Heart left ventricle (tissue), 16 donors: ENCODE results near the gene PCGF2. TPM values are rescaled to one million over a fixed set of nuclear protein-coding genes. Genes with fewer than 3 reads are reported as not detected.

Experiments used
- ATAC-seq, 4 donors: fragments of 200-7000 bp; cut with Tn5 transposase; one replicate each; pipeline ENCODE4 v1.9.1; 2020 to 2022; ENCODE audit warnings: moderate library complexity in 4 of 4, mild to moderate bottlenecking in 3 of 4, moderate number of reproducible peaks in 1 of 4
- DNase-seq, 5 donors: peaks; one replicate each; pipeline ENCODE4 v3.0.0-alpha.2; 2020
- H3K27ac ChIP-seq, 12 donors: fragments of 200-600 bp; sonication (generic) in 4 of 12; one replicate each; pipeline versions ENCODE4 v1.5.0 to v1.8.0; 2016 to 2022; ENCODE audit warnings: mild to moderate bottlenecking in 2 of 12
- H3K27me3 ChIP-seq, 9 donors: fragments of 200-600 bp; sonication (generic) in 2 of 9; one replicate each; pipeline versions ENCODE4 v1.5.1 to v1.8.0; 2016 to 2022; ENCODE audit warnings: mild to moderate bottlenecking in 3 of 9
- H3K36me3 ChIP-seq, 9 donors: fragments of 200-600 bp; sonication (generic) in 2 of 9; one replicate each; pipeline versions ENCODE4 v1.5.0 to v1.8.0; 2018 to 2022; ENCODE audit warnings: mild to moderate bottlenecking in 2 of 9
- H3K4me1 ChIP-seq, 12 donors: fragments of 200-600 bp; sonication (generic) in 4 of 12; one replicate each; pipeline versions ENCODE4 v1.5.0 to v1.8.0; 2016 to 2022; ENCODE audit warnings: mild to moderate bottlenecking in 3 of 12
- H3K4me3 ChIP-seq, 12 donors: fragments of 200-600 bp; sonication (generic) in 4 of 12; one replicate each; pipeline versions ENCODE4 v1.5.0 to v1.8.0; 2017 to 2022; ENCODE audit warnings: mild to moderate bottlenecking in 9 of 12, moderate library complexity in 4 of 12
- H3K9me3 ChIP-seq, 12 donors: fragments of 200-600 bp; sonication (generic) in 4 of 12; one replicate each; pipeline versions ENCODE4 v1.5.0 to v1.8.0; 2016 to 2022; ENCODE audit warnings: mild to moderate bottlenecking in 1 of 12
- POLR2A ChIP-seq, 2 donors: fragments of 450-650 bp; IDR thresholded peaks; one replicate each; pipeline ENCODE4 v1.6.1; 2017; ENCODE audit warnings: antibody characterized with exemption in 2 of 2, mild to moderate bottlenecking in 2 of 2, moderate library complexity in 2 of 2
- WGBS, 4 donors: extraction: QIAGEN DNeasy Blood & Tissue Kit in 2 of 4; methylation state at CpG; one replicate each; pipeline versions ENCODE4 v1.1.5 to v1.1.7; 2013 to 2018; 5-methylcytosine and 5-hydroxymethylcytosine counted together
- intact Hi-C, 10 donors: fragments of 100-400 bp; cut with DNase I; formaldehyde crosslinking; loops; one replicate each; pipeline versions ENCODE4 v1.11.1 to v1.14.2; 2022
- polyA plus RNA-seq, 2 donors: library from polyadenylated mRNA; stranded (reverse); fragments of 200-250 nt; gene quantifications; one replicate each; pipeline ENCODE4 v1.2.3, GENCODE V29; 2013
- total RNA-seq, 9 donors: library from RNA; depleted of rRNA in 2 of 9; stranded (reverse); fragments of >200 nt in 2 of 9; fragmentation: NEBNext Ultra II Directional in 3 of 9; extraction: Animal tissue kit (Norgen Biotek cat#: 25700) in 3 of 9; gene quantifications; one replicate each; pipeline versions ENCODE4 v1.1.0 to v1.2.4, GENCODE V29; 2016 to 2023
- TF ChIP-seq, protein P1 (sequence below), 12 donors: fragments of 200-600 bp; sonication (generic) in 4 of 12; IDR thresholded peaks; one replicate each; pipeline versions ENCODE4 v1.5.0 to v1.8.0; 2018 to 2022; ENCODE audit warnings: antibody characterized with exemption in 12 of 12, mild to moderate bottlenecking in 5 of 12
- donor health status: ischemic (EF 13 %, LVEDD 7.1; RV severe dilation, severe dysfunction).
- donor health status: healthy with polysubstance abuse.
- donor health status: DM: no; HTN: yes; CAD: no.
- donor health status: DM: no; HTN: no; CAD: no.
- donor health status: ischemic (EF 25% LVEDD 6.9; RV normal size, moderate dysfunction).
- donor health status: ischemic (EF 25% LVEDD 5.7; RV mildly dilated, moderate dysfunction).
- donor health status: healthy.
- donor health status: DM: yes; HTN: yes; CAD: no.
- donor health status: ischemic (EF 35%, LVEDD 5.7; RV mildly dilated, moderate dysfunction).
- donor health status: nonischemic (EF 11% LVEDD 7.7; RV severe dilation, severe dysfunction).
- donor health status: DM: yes; HTN: yes; CAD: no.
- donor health status: PGD.
- donor health status: ischemic (EF 29% LVEDD 5.4; RV normal size, mild dysfunction).
- donor health status: nonischemic (EF 23%, LVEDD 6.1; RV moderate dilation, normal function).

The PCGF2 gene
- total and polyA plus RNA-seq, 11 donors = 3.8 to 33.6 (median 21.9) TPM

DNA sequence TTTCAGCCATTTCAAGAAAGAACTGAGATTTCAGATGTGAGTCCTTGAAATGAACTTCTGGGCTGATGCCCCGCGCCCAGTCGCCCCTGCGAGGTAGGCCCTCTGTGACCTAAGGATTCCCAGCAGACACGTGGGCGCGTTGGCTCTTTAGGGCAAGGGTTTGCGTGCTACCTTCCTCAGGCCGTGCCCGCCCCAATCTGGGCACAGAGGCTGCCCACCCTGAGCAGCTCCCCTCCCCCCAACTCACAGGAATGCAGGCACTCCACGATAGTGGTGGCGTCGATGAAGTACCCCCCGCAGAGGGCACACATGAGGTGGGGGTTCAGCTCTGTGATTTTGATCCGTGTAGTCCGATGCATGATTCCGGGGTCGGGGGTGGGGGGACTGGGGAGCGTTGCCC is 8.1 kb downstream of the PCGF2 start:
- Histone ChIP-seq H3K9me3 (no peaks in the 10 kb centered on the region), H3K4me1 (peaks cover 5 to 59% (median 44%) of the 10 kb centered on the region in 12 donors), H3K27ac (no peak overlapping the region), H3K27me3 (no peaks in the 10 kb centered on the region), H3K36me3 (peaks cover 0 to 46% (median 35%) of the 10 kb centered on the region in 9 donors), H3K4me3 (no peak overlapping the region)
- DNase-seq (no peak), ATAC-seq (no peak)
- TF ChIP-seq, protein P1, sequence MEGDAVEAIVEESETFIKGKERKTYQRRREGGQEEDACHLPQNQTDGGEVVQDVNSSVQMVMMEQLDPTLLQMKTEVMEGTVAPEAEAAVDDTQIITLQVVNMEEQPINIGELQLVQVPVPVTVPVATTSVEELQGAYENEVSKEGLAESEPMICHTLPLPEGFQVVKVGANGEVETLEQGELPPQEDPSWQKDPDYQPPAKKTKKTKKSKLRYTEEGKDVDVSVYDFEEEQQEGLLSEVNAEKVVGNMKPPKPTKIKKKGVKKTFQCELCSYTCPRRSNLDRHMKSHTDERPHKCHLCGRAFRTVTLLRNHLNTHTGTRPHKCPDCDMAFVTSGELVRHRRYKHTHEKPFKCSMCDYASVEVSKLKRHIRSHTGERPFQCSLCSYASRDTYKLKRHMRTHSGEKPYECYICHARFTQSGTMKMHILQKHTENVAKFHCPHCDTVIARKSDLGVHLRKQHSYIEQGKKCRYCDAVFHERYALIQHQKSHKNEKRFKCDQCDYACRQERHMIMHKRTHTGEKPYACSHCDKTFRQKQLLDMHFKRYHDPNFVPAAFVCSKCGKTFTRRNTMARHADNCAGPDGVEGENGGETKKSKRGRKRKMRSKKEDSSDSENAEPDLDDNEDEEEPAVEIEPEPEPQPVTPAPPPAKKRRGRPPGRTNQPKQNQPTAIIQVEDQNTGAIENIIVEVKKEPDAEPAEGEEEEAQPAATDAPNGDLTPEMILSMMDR (IDR thresholded peaks at IDR 0.05) = no peak
- TF ChIP-seq POLR2A (IDR thresholded peaks at IDR 0.05) = no peak
- intact Hi-C loops = loop anchor here in 1 of 10 donors (5.0 kb wide), 1 partner anchor 38 kb away; no protein-coding TSS in a partner anchor
- 89 to 91% (median 90%) methylated on average over 17 to 19 of the region's 19 CpGs for WGBS, 4 donors

DNA sequence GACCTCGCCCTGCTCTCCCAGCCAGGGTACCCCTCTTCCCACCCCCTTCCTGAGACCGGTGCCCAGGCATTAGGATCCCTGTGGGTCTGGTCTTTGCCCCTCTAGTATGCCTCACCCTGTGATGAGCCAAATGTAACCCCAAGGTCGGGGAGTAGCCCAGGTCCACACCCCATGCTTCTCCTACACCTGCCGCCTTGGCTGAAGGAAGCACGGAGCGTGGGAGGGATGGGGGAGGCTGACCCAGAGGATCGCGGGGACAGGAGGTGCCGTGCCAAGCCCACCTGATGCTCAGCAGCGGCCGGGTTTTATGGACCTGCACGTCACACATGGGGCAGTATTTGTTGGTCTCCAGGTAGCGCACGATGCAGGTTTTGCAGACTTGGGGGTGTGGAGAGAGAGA is 8.8 kb downstream of the PCGF2 start:
- intact Hi-C loops = loop anchor here in 3 of 10 donors (5.0 to 10.0 kb wide), 2 partner anchors 62 to 275 kb away; no protein-coding TSS in a partner anchor
- DNase-seq (no peak), ATAC-seq (no peak)
- Histone ChIP-seq H3K9me3 (no peaks in the 10 kb centered on the region), H3K27me3 (no peaks in the 10 kb centered on the region), H3K27ac (no peak overlapping the region), H3K4me1 (peaks cover 5 to 61% (median 44%) of the 10 kb centered on the region in 12 donors), H3K4me3 (no peak overlapping the region), H3K36me3 (peaks cover 0 to 52% (median 35%) of the 10 kb centered on the region in 9 donors)
- TF ChIP-seq, protein P1 (IDR thresholded peaks at IDR 0.05) = no peak
- TF ChIP-seq POLR2A (IDR thresholded peaks at IDR 0.05) = no peak
- WGBS, 4 donors = 82 to 90% (median 86%) methylated on average over 12 to 14 of the region's 14 CpGs

DNA sequence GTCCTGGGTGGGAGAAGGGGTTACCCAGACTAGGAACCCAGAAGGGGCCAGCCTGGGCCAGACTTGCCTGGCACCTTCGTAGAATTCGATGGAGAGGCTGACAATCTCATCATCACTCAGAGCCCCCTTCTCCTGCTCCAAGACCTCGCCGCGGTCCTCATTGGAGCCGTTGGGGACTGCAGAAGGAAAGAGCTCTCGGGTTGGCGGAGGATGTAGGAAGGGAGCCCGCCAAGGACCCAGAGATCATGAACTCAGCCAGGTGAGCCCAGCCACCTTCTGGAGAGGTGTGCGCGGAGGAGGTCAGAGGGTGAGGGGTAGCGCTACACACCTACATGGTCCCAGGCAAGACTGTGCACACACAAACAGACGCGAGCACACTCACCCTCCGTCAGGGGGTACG is 9.4 kb downstream of the PCGF2 start:
- 94 to 96% (median 95%) methylated on average over 14 to 16 of the region's 16 CpGs for WGBS, 4 donors
- DNase-seq = no peak
- TF ChIP-seq, protein P1 (IDR thresholded peaks at IDR 0.05) = no peak
- no peak for TF ChIP-seq POLR2A (IDR thresholded peaks at IDR 0.05)

DNA sequence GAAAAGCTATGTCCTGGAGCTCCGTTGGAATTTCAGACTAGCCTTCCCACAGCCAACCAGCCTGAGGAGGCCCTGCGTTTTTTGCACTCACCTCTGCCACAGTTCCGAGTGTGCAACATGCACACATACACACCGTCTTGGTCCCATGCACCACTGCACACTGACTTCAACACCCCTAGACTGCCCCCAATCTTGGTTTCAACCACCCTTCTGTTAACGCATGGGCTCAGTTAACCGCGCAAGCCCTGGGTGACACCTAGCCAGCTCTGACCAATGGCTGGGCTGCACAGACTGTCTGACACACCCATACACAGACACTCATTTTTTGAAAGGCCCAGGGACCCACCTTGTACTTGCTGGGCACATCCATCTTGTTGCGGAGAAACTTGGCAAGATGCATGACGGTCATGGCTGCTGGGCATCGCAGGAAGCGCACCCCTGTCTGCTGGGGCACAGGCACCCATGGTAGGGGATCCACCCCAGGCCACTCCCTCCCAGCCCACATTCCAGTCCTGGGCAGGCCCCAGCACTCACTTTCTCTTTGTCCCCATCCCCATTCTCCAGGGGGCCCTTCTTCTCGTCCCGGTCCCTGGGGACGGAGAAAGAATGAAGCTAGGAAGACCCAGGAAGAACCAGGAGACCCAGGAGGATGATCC is 10.0 kb downstream of the PCGF2 start:
- Histone ChIP-seq H3K27me3 (no peaks in the 10 kb centered on the region), H3K9me3 (no peaks in the 10 kb centered on the region), H3K36me3 (peaks cover 0 to 62% (median 47%) of the 10 kb centered on the region in 9 donors), H3K4me1 (peaks cover 5 to 57% (median 36%) of the 10 kb centered on the region in 12 donors), H3K27ac (no peak overlapping the region), H3K4me3 (no peak overlapping the region)
- ATAC-seq = no peak
- DNase-seq = no peak
- intact Hi-C loops = loop anchor here in 3 of 10 donors (5.0 to 10.0 kb wide), 2 partner anchors 61 to 273 kb away; no protein-coding TSS in a partner anchor
- 85 to 92% (median 90%) methylated on average over 14 of the region's 14 CpGs for WGBS, 4 donors
- TF ChIP-seq POLR2A (IDR thresholded peaks at IDR 0.05) = no peak
- TF ChIP-seq, protein P1 (IDR thresholded peaks at IDR 0.05) = no peak

More for the DNA sequence above, 9.4 kb downstream of the PCGF2 start:
- no peak overlapping the region for H3K27ac ChIP-seq
- ATAC-seq = no peak
- intact Hi-C loops = loop anchor here in 3 of 10 donors (5.0 to 10.0 kb wide), 2 partner anchors 61 to 274 kb away; no protein-coding TSS in a partner anchor
- H3K4me1 ChIP-seq = peaks cover 5 to 59% (median 41%) of the 10 kb centered on the region in 12 donors
- peaks cover 0 to 57% (median 41%) of the 10 kb centered on the region in 9 donors for H3K36me3 ChIP-seq
- H3K9me3 ChIP-seq = no peaks in the 10 kb centered on the region
- H3K4me3 ChIP-seq = no peak overlapping the region
- no peaks in the 10 kb centered on the region for H3K27me3 ChIP-seq
